HG03571 (cell line): Measurements from ENCODE around the gene TGM5.

Experiments
- ATAC-seq: cut with Tn5 transposase; IDR thresholded peaks from one replicate; pipeline ENCODE4 v1.9.1; 2021; ENCODE audit not compliant: unreplicated experiment

TGM5 gene

DNA sequence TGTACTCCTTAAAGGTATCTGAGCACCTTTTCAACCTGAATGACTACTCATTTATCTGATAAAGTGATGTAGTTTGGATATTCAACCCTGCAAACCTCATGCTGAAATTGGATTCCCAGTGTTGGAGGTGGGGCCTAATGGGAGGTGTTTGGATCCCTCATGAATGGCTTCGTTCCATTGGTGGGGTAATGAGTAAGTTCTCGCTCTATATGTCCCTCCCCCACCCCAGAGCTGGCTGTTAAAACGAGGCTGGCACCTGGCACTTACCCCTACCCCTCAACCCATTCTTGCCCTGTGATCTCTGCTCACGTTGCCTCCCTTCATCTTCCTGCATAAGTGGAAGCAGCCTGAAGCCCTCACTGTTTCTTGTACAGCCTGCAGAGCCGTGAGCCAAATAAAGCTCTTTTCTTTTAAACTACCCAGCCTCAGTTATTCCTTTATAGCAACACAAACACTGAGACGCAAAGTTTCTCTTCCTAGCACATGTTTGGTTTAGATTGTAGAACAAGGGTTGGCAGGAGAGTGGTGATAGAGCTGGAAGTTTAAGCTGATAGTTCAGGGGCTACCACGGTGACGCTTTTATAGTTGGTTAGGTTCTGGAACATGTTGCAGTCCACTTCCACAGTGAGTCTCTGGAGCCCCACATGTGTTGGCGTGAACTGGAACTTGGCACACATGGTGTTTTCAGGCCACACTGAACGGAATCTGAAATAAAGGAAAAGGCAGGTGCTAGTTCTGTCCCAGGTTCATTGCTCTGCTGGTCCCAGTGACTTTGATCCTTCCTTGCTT is 69.8 kb downstream of the TGM5 start:
- ATAC-seq, result no peak

DNA sequence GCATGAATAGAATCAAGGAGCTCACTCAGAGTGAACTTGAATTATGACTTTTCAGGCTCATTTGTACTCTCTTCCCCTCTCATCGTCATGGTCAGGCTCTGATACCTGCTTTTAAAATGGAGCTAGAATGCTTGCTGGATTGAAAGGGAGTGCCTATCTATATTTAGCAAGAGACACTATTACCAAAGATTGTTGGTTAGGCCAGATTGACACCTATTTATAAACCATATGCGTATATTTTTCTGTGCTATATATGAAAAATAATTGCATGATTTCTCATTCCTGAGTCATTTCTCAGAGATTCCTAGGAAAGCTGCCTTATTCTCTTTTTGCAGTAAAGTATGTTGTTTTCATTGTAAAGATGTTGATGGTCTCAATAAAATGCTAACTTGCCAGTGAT is 71.9 kb downstream of the TGM5 start:
- no peak for ATAC-seq

DNA sequence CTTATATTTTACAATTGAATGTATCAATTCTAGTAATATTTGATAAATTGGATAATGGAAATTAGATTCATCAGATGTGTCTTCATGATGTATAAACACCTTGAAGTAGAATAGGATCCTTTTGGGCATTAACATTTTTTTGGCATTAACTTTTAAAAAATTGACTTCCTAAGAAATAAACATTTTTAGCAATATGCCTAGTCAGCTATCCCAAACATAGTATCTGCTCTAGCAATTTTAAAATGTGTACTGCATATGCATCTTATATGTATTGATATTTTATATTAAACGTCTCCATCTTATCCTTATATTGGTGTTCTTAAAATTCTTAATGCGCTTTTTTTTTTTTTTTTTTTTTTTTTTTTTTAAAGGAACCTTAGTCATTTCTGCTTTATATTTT is 73.0 kb downstream of the TGM5 start:
- ATAC-seq, result no peak

DNA sequence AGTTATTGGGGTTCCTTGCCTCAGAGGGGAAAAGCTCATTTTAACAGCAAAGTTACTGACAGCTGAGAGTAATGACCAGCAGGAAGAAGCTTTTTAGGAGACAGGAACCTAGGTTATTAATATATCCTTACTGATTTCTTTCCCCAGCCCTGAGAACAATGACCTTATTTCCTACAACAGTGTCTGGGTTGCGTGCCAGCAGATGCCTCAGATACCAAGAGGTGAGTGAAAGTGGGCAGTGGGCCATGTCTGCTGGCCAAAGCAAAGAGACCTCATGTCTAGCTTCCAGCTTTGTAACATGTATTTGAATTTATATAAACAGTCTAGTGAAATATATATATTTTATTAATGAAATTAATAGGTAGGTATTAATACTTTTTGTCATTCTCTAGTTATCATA is 76.5 kb downstream of the TGM5 start:
- no peak for ATAC-seq

DNA sequence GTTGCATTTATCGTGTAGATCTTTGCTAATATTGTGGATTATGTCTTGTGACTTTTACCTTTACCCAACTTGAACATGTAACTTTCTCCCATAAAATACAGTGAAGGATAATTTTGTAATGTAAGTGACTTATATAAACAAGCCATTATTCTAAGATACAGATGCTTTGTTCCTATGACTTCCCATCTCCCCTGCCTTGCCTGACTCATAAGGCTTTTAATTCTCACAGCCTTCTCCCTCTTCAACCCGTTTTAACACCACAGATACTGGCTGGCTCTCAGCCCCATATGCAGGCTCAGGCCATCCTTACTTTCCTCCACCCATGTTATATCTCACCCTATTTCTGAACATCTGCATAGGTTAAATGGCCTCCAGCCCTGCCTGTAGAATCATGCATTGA is 77.4 kb downstream of the TGM5 start:
- ATAC-seq, result no peak

DNA sequence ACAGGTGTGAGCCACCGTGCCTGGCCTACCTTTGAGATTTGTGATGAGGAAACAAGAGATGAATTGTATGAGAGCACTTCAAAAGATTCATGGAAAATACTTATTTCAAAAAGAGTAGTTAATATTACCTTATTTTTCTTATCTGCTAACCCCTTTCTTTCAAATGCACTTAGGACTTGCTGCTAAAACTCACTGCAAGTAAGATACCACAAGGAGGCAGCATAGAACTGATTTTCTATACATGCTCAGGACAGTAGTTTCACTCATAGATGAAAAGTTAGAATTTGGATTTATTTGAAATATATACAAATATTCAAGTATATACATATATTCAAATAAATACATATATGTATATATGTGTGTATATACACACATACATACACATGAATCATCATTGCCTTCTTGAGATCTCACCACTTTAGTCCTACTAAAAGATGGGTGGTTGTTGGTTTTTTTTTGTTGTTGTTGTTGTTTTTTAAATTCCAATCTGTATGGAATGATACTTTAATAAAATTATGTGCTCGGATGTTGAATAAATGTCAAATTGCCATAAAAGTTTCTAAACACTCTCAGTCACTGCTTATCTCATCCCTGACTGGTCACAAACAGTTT is 79.1 kb downstream of the TGM5 start:
- ATAC-seq, result no peak

DNA sequence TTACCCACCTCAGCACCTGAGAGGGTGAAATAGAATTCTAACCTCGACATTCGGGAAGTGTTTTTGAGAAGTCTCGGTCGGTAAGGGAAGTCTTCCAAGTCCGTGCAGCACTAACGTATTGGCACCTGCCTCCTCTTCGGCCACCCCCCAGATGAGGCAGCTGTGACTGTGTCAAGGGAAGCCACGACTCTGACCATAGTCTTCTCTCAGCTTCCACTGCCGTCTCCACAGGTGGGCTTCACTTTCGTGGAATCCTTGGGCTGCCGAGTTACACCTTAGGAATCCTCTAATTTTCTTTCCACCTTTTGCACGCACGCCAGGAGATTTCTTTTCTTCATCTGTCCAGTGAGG is 80.8 kb downstream of the TGM5 start:
- no peak for ATAC-seq

DNA sequence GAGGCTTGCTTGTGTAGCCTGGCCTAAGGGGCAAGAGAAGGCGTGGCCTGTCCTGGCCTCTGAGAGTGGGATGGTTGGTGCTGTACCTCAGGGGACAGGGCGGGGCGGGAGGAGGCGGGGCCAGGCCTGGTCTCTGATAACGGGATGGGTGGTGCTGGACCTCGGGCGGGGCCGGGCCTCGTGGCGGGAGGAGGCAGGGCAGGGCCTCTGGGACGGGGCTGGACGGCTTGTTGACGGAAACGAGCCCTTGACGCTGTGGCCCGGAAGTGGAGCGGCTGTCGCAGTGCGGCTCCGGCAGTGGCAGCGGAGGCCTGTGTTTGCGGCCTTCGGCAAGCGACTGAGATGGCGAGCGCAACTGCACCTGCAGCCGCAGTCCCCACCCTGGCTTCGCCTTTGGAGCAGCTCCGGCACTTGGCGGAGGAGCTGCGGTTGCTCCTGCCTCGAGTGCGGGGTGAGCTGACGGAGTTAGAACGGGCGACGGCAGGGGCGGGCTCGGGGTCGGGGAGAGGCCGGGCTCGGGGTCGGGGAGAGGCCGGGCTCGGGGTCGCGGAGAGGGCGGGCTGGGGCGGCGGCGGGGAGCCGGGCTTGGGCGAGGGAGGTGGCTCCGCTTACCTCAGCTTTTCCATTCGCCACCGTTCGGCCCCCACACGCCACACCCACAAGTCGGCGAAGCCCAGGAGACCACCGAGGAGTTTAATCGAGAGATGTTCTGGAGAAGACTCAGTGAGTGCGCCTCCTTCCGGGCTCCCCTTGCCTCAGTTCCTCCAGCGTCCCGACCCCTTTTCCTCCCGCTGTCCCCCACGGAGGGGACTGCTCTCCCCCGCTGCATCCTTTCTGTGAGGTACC is 81.3 kb downstream of the TGM5 start, which contains the start of gene CCNDBP1:
Gene CCNDBP1 (plus strand): TSS at position 247 of the 846 bp plus-strand sequence. CDS start 96 bp downstream, at position 343.
- ATAC-seq, result peak; percentile 94

DNA sequence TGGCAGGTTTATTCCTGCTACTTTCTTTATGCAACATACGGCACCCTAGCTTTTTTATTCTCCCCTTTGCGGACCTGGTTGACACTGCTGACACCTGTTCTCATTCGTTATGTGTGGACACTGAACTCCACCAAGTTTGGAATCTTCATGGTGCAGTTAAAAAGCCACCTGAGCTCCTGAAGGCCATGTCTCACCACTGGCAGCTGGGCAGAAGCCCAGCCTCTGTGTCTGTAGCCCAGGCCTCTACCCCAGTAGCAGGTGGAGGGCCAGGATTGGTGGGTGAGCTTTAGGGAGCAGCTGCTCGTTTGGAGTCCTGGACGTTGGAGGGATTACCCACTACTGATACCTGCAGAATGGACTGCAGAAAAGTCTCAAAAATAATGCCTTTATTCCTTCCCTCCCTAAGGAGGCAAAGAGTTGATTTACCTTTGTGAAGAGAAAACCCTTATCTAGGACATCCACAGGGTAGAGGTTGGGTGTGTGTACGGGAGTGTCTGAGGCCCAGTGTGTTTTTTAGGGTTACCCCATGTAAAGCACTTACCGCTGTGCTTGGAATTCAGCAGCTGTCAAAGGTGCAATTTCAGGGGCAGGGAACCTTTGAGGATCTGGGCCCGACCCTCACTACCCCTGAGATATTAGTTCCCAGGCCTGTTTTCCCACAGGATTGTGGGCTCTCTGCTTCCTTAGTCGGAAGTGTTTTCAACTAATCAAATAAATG is 82.2 kb downstream of the TGM5 start:
- no peak for ATAC-seq

DNA sequence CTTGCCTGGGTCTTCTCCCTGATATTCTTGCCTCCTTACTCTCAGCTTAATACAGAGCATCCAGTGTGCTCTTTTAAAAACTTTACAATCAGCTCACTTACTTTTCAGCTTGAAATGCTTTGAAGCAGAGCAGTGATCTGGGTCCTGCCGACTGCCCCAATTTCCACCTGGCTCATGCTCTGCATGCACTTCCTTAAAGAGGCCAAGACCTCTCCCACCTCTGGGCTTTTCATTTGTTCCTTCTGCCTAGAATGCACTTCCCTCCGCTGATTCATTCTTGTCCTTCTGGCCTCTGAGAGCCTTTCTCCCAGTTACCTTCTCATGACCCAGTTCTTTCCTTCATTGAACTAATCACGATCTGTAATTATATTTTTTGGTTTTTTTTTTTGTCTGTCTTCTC is 83.5 kb downstream of the TGM5 start:
- no peak for ATAC-seq
